ENCODE results near the gene GSTA2. TPM values are rescaled to one million over a fixed set of nuclear protein-coding genes. Genes with fewer than 3 reads are reported as not detected.
"Not testable (repeated sequence)": the region's sequence is repeated elsewhere in the genome, so short reads cannot be mapped to it uniquely, and the experiment has no call there.

GSTA2 gene
- total and polyA plus RNA-seq, 3 donors from 2014 or later = 65.4 to 89.9 (median 85.9) TPM

- no peak overlapping the region for H3K4me3 ChIP-seq
Measured at GRCh38 chr6:52754443-52754842, 8.8 kb downstream of the GSTA2 start.

DNA sequence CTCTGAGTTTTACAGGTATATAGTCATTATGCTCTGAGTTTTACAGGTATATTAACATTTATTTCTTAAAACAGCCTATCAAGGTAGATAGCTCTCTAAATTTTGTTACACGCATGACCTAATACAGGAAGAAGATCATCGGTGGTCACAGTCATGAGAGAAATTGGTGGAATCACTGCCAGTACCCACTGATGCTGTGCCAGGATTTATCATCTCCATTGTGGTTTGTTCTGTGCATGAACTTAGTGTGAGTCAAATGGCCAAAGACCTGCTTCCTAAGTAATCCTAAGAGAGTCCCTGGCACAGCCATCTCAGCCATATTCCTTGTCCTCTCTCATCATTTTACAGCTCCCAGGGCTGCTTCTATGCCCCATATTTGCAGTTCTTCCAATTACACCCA lies 10.1 kb downstream of the GSTA2 start:
- H3K36me3 ChIP-seq (ENCODE audit: low read depth, missing control alignments); intact Hi-C loops (cut with DNase I; ENCODE audit: low total_unique reads): not testable (repeated sequence)

More at GRCh38 chr6:52754443-52754842, 8.8 kb downstream of the GSTA2 start:
- intact Hi-C loops (cut with DNase I; ENCODE audit: low total_unique reads) = no loop called here
- H3K4me1 ChIP-seq = no peaks in the 10 kb centered on the region
- H3K9me3 ChIP-seq = no peaks in the 10 kb centered on the region
- H3K27ac ChIP-seq = no peak overlapping the region
- no peaks in the 10 kb centered on the region for H3K27me3 ChIP-seq
- TF ChIP-seq POLR2A (IDR thresholded peaks at IDR 0.05) = no peak
- TF ChIP-seq, protein P1, sequence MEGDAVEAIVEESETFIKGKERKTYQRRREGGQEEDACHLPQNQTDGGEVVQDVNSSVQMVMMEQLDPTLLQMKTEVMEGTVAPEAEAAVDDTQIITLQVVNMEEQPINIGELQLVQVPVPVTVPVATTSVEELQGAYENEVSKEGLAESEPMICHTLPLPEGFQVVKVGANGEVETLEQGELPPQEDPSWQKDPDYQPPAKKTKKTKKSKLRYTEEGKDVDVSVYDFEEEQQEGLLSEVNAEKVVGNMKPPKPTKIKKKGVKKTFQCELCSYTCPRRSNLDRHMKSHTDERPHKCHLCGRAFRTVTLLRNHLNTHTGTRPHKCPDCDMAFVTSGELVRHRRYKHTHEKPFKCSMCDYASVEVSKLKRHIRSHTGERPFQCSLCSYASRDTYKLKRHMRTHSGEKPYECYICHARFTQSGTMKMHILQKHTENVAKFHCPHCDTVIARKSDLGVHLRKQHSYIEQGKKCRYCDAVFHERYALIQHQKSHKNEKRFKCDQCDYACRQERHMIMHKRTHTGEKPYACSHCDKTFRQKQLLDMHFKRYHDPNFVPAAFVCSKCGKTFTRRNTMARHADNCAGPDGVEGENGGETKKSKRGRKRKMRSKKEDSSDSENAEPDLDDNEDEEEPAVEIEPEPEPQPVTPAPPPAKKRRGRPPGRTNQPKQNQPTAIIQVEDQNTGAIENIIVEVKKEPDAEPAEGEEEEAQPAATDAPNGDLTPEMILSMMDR (IDR thresholded peaks at IDR 0.05) = no peak
- no peak for DNase-seq
- H3K36me3 ChIP-seq (ENCODE audit: low read depth, missing control alignments) = no peaks in the 10 kb centered on the region
- 94 to 97% methylated on average over 3 of the region's 3 CpGs for WGBS, 2 donors

DNA sequence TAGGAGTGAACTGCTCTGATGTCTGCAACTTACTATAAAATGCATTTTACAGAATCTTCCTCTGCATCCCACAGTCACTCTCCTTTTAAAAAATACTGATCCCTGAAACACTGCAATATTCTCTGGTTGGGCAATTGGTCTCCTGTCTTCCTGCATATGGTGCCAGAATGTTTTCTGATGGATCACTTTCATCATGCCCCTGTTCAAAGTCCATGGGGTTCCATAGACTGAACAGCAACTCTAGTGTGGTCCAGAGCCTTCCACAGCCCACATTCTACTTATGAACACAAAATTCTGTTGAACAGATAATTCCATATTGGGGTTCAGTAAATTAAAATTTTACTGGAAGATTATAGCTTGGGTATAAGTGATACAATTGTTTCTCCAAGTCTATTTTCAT lies 11.0 kb downstream of the GSTA2 start:
- Histone ChIP-seq H3K4me1 (peaks cover 4% of the 10 kb centered on the region), H3K27ac (no peak overlapping the region), H3K27me3 (no peaks in the 10 kb centered on the region), H3K9me3 (no peaks in the 10 kb centered on the region), H3K4me3 (no peak overlapping the region), H3K36me3 (ENCODE audit: low read depth, missing control alignments) (no peaks in the 10 kb centered on the region)
- no peak for TF ChIP-seq POLR2A (IDR thresholded peaks at IDR 0.05)
- TF ChIP-seq, protein P1 (IDR thresholded peaks at IDR 0.05) = no peak
- intact Hi-C loops (cut with DNase I; ENCODE audit: low total_unique reads) = no loop called here
- no peak for DNase-seq

More for the DNA sequence above, 10.1 kb downstream of the GSTA2 start:
- not testable (repeated sequence) for H3K27me3 ChIP-seq, H3K4me3 ChIP-seq, H3K9me3 ChIP-seq, DNase-seq, H3K27ac ChIP-seq, H3K4me1 ChIP-seq
- WGBS, 2 donors = 87 to 93% methylated on average over 2 of the region's 2 CpGs

- no peak overlapping the region for H3K4me3 ChIP-seq
- intact Hi-C loops (cut with DNase I; ENCODE audit: low total_unique reads) = no loop called here
- H3K27me3 ChIP-seq = no peaks in the 10 kb centered on the region
- peak overlapping the region in 1 of 2 donors; percentile 50 for H3K27ac ChIP-seq
- H3K9me3 ChIP-seq = no peaks in the 10 kb centered on the region
- DNase-seq = no peak
- peaks cover 13% of the 10 kb centered on the region for H3K4me1 ChIP-seq
- TF ChIP-seq, protein P1 (IDR thresholded peaks at IDR 0.05) = no peak
- no peak for TF ChIP-seq POLR2A (IDR thresholded peaks at IDR 0.05)
- no peaks in the 10 kb centered on the region for H3K36me3 ChIP-seq (ENCODE audit: low read depth, missing control alignments)
- 54 to 60% methylated on average over 2 of the region's 2 CpGs for WGBS, 2 donors
Measured at GRCh38 chr6:52749556-52750152, 13.6 kb downstream of the GSTA2 start.

DNA sequence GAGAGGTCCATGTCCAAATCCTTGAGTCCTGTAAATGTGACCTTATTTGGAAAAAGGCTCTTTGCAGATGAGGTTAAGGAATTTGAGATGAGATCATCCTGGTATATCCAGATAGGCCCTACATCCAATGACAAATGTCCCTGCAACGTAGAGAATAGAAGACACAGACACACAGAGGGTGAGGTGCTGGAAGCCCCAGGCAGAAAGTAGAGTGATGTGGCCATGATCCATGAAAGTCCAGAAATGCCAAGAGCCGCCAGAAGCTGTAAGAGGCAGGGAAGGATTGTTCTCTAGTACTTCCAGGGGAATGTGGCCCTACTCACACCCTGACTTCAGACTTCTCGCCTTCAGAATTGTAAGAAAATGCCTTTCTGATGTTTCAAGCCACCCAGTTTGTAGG lies 16.0 kb downstream of the GSTA2 start:
- intact Hi-C loops (cut with DNase I; ENCODE audit: low total_unique reads); H3K4me3 ChIP-seq; H3K9me3 ChIP-seq; H3K27me3 ChIP-seq; H3K36me3 ChIP-seq (ENCODE audit: low read depth, missing control alignments); DNase-seq: not testable (repeated sequence)
- WGBS, 2 donors = 36 to 51% methylated on average over 3 of the region's 3 CpGs
- Histone ChIP-seq H3K4me1 (peaks cover 16% of the 10 kb centered on the region), H3K27ac (peak overlapping the region; percentile 26 to 70)

DNA sequence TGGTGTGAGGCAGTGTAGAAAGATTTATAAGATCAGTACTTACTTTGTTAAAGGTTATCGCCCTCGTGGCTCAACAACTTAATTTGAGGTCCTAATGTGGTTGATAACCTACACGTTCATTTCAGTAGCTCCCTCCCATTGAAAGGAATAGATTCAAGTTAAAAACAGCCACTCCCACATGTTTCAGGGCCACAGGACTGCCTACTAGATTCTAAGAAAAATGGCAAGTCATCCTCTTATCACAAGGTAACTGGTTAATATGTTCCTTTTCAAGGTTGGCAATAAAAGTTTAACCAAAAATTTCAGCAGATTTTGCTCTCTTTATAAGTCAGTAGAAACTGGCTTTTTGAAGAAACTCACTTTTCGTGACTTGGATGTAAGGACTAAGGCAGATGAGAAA lies 17.1 kb downstream of the GSTA2 start:
- H3K4me3 ChIP-seq = no peak overlapping the region
- DNase-seq = peak; percentile 56
- peaks cover 16% of the 10 kb centered on the region for H3K4me1 ChIP-seq
- H3K27me3 ChIP-seq = no peaks in the 10 kb centered on the region
- H3K9me3 ChIP-seq = no peaks in the 10 kb centered on the region
- intact Hi-C loops (cut with DNase I; ENCODE audit: low total_unique reads) = no loop called here
- H3K36me3 ChIP-seq (ENCODE audit: low read depth, missing control alignments) = no peaks in the 10 kb centered on the region
- WGBS, 2 donors = 41 to 54% methylated on average over 4 of the region's 4 CpGs
- TF ChIP-seq, protein P1 (IDR thresholded peaks at IDR 0.05) = no peak
- TF ChIP-seq POLR2A (IDR thresholded peaks at IDR 0.05) = no peak
- H3K27ac ChIP-seq = peak overlapping the region; percentile 26 to 70

Measured in testis (tissue), 3 donors.